SH-SY5Y (cell line): ENCODE measurements around the gene RBM42.

Experiments
- GATA2 ChIP-seq: IDR thresholded peaks from 2 replicates; pipeline ENCODE4 v1.6.1; 2011; ENCODE audit warnings: mild to moderate bottlenecking, low read depth, low read length
- GATA3 ChIP-seq: IDR thresholded peaks from 2 replicates; pipeline ENCODE4 v1.6.1; 2011; ENCODE audit warnings: low read depth, mild to moderate bottlenecking, low read length, moderate library complexity

The RBM42 gene

GRCh38 chr19:35628565-35629331 is at the start of gene RBM42:
RBM42 (plus strand) TSS chr19:35629036; CDS start chr19:35629154, 118 bp downstream.
- TF ChIP-seq GATA2 (no peak), GATA3 (no peak)

- no peak for TF ChIP-seq GATA2
Measured at GRCh38 chr19:35582760-35583159, 46.1 kb upstream of the RBM42 start.

- no peak for TF ChIP-seq GATA2
- no peak for TF ChIP-seq GATA3
Measured at GRCh38 chr19:35585848-35586247, 43.0 kb upstream of the RBM42 start, which contains the start of gene PMIS2. PMIS2 (plus strand) TSS chr19:35586173; CDS start chr19:35586260, 87 bp downstream.

GRCh38 chr19:35587321-35587720 is 41.5 kb upstream of the RBM42 start:
- TF ChIP-seq GATA2 (no peak), GATA3 (no peak)

GRCh38 chr19:35590875-35591274 is 38.0 kb upstream of the RBM42 start:
- TF ChIP-seq GATA2 (no peak), GATA3 (no peak)

- TF ChIP-seq GATA3 = no peak
- no peak for TF ChIP-seq GATA2
Measured at GRCh38 chr19:35592226-35592625, 36.6 kb upstream of the RBM42 start.

- TF ChIP-seq GATA3 (no peak), GATA2 (no peak)
Measured at GRCh38 chr19:35595928-35596327, 32.9 kb upstream of the RBM42 start.

GRCh38 chr19:35596366-35596999 is 32.4 kb upstream of the RBM42 start:
- no peak for TF ChIP-seq GATA3
- no peak for TF ChIP-seq GATA2

- TF ChIP-seq GATA2 = no peak
- no peak for TF ChIP-seq GATA3
Measured at GRCh38 chr19:35601971-35602370, 26.9 kb upstream of the RBM42 start.

GRCh38 chr19:35607661-35608060 is 21.2 kb upstream of the RBM42 start:
- no peak for TF ChIP-seq GATA3
- TF ChIP-seq GATA2 = no peak

GRCh38 chr19:35608251-35608650 is 20.6 kb upstream of the RBM42 start:
- TF ChIP-seq GATA3 (no peak), GATA2 (no peak)

- TF ChIP-seq GATA3 = no peak
Measured at GRCh38 chr19:35609851-35610353, 18.9 kb upstream of the RBM42 start.

GRCh38 chr19:35612224-35612558 is 16.6 kb upstream of the RBM42 start:
- TF ChIP-seq GATA3 = no peak
- no peak for TF ChIP-seq GATA2

GRCh38 chr19:35612559-35613321 is 16.1 kb upstream of the RBM42 start, which contains the start of gene HAUS5:
HAUS5 (plus strand) TSS chr19:35612735; CDS start chr19:35612795, 60 bp downstream.
- no peak for TF ChIP-seq GATA3
- no peak for TF ChIP-seq GATA2
